SH-SY5Y (cell line): ENCODE measurements around the gene RAB24.

Source experiments
- GATA2 ChIP-seq: IDR thresholded peaks from 2 replicates; pipeline ENCODE4 v1.6.1; 2011; ENCODE audit warnings: mild to moderate bottlenecking, low read depth, low read length
- GATA3 ChIP-seq: IDR thresholded peaks from 2 replicates; pipeline ENCODE4 v1.6.1; 2011; ENCODE audit warnings: low read depth, mild to moderate bottlenecking, low read length, moderate library complexity

The RAB24 gene

GRCh38 chr5:177310757-177311391 is 7.4 kb upstream of the RAB24 start:
- no peak for TF ChIP-seq GATA3
- TF ChIP-seq GATA2: no peak

- no peak for TF ChIP-seq GATA3
- no peak for TF ChIP-seq GATA2
These were observed 6.8 kb upstream of the RAB24 start for GRCh38 chr5:177310332-177310731.

DNA sequence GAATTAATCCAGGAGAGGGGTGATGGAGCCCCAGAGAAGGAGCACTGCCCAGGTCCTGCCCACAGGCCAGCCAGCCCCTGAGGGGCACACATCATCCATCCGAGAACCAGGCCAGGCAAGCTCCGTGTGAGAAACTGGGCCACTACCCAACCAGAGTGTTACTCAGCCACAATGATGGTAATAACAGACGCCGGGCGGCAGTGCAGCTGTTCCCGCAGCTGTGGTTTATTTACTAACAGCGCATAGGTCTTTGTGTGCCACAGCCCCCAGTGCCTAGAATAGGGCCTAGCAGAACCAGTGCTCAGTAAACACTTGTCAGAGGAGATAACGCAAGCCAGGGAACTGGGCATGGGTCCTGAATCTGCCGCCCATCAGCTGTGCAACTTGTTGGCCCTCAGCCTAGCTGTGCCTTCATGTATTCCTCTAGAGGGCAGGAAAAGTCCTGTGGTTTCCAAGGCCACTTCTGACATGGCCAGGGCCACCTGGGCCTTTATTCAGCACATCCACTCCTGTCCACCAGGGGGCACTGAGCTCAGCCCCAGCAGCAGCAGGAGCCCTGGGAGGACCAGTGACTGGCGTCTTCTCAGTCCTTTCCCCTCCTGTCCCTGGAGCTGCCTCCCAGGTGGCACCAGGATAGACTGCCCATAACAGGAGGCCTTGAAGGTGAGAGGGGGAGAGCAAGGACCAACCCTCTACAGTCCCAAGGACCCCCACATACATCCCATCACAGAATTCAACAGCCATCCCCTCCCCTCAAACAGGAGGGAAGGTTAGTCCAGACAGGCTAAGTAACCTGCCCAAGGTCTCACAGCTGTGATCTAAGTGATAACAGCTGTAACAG is 6.1 kb upstream of the RAB24 start:
- TF ChIP-seq GATA3 (no peak), GATA2 (no peak)

DNA sequence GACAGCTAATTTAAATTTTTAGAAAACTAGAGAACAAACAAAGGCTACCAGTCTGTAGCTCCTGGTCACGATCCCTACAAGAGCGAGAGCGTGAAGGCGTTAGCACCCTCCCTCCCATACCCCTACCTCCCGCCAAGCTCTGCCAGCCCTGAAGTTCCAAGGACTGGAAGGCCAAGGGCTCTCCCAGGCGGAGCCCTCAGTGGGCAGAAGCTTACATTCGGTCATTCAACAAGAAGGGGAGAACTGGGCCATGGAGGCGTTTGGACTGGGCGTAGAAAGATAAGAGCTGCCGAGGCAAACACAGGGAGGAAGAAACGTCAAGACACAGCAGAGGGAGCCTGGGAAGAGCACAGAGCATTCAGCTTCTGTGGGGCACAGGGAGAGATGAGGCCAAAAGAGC is 5.2 kb upstream of the RAB24 start:
- TF ChIP-seq GATA3 (no peak), GATA2 (no peak)

- TF ChIP-seq GATA3: no peak
- TF ChIP-seq GATA2: no peak
These were observed 4.2 kb upstream of the RAB24 start for GRCh38 chr5:177307544-177308363.

DNA sequence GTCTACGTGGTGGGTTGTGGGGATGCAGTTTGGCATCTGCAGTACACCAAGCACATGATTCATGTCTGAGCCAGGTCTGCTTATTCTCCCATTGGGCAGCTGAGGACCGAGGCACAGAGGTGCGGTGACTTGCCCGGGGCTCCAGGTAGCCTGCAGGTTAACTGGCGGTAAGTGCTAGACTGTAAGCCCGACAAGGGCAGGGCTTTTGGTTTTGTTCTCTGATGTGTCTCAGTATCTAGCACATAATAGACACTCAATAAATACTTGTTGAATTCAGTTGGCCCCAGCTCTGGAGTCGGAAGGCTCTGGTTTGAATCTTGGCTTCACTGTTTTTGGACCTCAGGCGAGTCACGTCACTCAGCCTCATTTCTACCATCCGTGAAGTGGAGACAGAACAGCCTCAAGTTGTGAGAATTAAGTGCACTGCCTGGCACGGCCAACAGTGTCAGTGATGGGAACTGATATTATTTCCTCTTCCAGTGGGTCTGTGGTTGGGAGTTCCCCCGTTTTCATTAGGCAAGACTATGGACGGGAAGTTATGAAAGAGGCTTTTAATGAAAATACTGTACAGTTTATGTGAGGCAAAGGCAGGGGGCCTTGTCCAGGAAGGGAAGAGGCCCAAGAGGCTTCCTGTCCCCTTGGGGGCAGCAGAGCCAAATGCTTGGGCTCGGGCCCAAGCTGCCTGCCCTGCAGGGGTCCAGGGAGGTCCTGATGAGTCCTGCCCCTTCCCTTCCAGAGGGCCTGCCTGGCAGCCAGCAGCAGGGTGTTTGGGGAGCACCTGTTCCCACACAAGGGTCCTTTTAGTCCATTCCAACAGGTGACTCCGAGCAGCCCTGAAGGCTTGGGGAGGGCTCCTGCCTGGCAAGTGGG is 3.4 kb upstream of the RAB24 start:
- TF ChIP-seq GATA3: no peak

DNA sequence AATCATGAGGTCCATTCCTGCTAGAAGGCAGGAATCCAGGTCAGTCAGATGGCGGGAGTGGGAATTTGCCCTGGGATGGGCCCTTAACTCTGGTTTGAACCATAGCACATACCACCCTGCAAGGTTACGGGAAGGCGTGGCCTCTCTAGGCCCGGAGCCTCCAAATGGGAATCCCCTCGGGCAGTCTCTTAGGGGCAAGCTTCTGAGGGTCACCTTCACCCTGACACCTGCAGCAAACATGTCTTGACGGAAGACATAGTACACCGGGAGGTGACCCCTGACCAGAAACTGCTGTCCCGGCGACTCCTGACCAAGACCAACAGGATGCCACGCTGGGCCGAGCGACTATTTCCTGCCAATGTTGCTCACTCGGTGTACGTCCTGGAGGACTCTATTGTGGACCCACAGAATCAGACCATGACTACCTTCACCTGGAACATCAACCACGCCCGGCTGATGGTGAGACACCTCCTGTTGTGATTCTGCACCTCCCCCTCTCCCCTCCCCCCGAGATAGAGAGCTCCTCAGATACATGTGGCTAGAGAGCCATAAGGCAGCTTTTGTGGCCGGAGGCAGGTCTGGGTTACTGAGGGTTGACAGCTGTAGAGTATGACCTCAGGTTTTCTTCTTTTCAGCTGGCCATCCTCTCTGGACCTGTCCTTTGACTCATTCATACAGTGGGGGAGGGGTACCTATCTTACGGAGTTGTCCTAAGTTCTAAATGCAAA is 1.0 kb upstream of the RAB24 start:
- TF ChIP-seq GATA2 (no peak), GATA3 (no peak)

GRCh38 chr5:177303925-177304391 is 439 bp upstream of the RAB24 start:
- TF ChIP-seq GATA2: no peak
- TF ChIP-seq GATA3: no peak

DNA sequence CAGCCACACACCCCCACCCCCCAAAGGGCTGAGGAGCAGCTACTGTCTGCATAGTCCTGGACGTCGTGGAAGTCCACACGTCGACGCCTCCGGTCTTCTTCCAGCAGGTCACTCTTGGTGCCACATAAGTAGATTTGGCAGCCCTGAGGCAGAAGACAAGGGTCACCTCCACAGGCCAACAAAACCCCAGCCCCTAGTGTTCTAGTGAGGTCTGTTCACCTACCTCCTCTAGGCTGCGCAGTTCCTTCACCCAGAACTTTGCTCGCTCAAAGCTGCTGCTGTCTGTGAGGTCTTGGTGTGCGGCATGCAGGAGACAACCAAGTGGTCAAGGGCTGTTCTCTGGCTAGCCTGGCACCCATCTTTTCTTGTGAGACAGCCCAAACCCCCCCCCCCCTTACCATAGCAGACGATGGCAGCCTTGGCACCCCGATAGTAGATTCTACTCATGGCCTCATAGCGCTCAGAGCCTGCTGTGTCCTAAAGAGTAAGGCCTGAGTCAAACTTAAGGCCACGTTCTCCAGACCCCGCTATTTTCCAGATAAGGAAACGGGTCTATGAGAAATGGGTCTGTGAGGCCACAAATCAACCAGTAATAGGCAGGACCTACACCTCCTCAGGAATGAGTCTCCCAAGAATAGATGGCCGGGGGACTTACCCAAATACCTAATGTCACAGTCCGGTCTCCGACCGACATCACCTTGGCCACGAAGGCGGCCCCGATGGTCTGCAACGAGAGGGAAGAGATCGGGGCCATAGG is 987 bp downstream of the RAB24 start:
- no peak for TF ChIP-seq GATA2
- TF ChIP-seq GATA3: no peak

- no peak for TF ChIP-seq GATA3
- TF ChIP-seq GATA2: no peak
These were observed 1.9 kb downstream of the RAB24 start for GRCh38 chr5:177301503-177302165.

DNA sequence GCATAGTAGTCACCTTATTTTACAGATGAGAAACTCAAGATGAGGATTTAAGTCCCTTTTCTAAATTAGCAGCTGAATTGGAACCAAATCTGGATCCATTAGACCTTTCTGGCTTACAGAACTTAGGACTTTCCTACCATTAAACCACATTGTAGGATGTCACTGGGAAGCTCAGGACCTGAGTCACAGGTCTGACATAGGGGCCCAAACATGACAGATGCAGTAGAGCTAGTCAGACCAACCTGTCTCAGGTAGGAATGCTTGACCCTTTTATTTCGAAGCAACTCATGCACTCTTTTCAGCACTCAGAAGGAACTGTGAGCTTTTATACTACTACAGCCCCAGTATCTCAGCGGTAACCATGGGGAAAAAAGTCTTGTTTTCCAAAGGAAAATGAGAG is 2.6 kb downstream of the RAB24 start:
- no peak for TF ChIP-seq GATA3
- TF ChIP-seq GATA2: no peak
